Transverse colon (tissue), 4 donors: ENCODE measurements around the gene TRIM44.

Experiments
- EP300 ChIP-seq: sonication (generic); formaldehyde crosslinking; IDR thresholded peaks from one replicate; pipeline ENCODE4 v1.6.1; 2017; ENCODE audit warnings: antibody characterized with exemption, low read depth
- POLR2A ChIP-seq: fragments of 450-650 bp; IDR thresholded peaks from one replicate; pipeline ENCODE4 v1.6.1; 2016; ENCODE audit warnings: antibody characterized with exemption, mild to moderate bottlenecking, moderate library complexity
- POLR2AphosphoS5 ChIP-seq, 3 donors: sonication (generic); formaldehyde crosslinking; IDR thresholded peaks; one replicate each; pipeline ENCODE4 v1.6.1; 2016; ENCODE audit warnings: antibody characterized with exemption in 3 of 3
- TF ChIP-seq, protein P1 (sequence below), 5 experiments: fragments of 200-600 bp in 3 of 5; fragments of 450-650 bp in 2 of 5; sonication (generic) in 3 of 5; IDR thresholded peaks; 1 replicate in 2 of 5; 2 replicates in 3 of 5; pipeline ENCODE4 v1.5.1; 2016 to 2017; ENCODE audit warnings: antibody characterized with exemption in 5 of 5, inconsistent platforms in 3 of 5, mild to moderate bottlenecking in 2 of 5, moderate library complexity in 1 of 5

DNA sequence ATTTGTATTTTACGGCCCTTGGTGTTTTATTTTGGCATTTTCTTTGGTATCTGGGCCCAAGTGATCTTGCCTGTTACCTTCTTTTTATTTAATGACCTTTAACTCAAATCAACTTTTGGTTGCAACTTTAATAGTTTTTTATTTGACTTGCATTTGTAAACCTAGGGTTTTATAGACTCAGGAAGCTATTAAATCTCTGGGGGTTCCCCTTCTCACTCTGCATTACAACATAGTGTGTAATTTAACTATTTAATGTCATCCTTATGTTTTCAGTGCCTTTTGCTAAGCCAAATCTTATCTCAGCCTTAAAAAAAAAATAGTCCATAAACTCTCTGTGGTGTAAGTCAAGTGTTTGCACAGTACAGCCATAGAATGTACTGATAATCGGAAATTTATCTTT, 41.0 kb upstream of the TRIM44 start:
- TF ChIP-seq, protein P1, sequence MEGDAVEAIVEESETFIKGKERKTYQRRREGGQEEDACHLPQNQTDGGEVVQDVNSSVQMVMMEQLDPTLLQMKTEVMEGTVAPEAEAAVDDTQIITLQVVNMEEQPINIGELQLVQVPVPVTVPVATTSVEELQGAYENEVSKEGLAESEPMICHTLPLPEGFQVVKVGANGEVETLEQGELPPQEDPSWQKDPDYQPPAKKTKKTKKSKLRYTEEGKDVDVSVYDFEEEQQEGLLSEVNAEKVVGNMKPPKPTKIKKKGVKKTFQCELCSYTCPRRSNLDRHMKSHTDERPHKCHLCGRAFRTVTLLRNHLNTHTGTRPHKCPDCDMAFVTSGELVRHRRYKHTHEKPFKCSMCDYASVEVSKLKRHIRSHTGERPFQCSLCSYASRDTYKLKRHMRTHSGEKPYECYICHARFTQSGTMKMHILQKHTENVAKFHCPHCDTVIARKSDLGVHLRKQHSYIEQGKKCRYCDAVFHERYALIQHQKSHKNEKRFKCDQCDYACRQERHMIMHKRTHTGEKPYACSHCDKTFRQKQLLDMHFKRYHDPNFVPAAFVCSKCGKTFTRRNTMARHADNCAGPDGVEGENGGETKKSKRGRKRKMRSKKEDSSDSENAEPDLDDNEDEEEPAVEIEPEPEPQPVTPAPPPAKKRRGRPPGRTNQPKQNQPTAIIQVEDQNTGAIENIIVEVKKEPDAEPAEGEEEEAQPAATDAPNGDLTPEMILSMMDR (IDR thresholded peaks at IDR 0.05), result no peak
- TF ChIP-seq EP300 (no peak), POLR2A (no peak), POLR2AphosphoS5 (IDR thresholded peaks at IDR 0.05) (no peak)
